Left lung (tissue), 10 donors: ENCODE data around the gene UCHL1. TPM values are rescaled to one million over a fixed set of nuclear protein-coding genes. Genes with fewer than 3 reads are reported as not detected.

Experiments used
- ATAC-seq: fragments of 200-7000 bp; cut with Tn5 transposase; one replicate; pipeline ENCODE4 v1.9.1; 2020; ENCODE audit warnings: moderate library complexity
- DNase-seq, 4 donors: peaks; one replicate each; pipeline ENCODE4 v3.0.0-alpha.2; 2013 to 2020
- H3K27ac ChIP-seq, 2 donors: fragments of 200-600 bp; sonication (generic) in 1 of 2; one replicate each; pipeline versions ENCODE4 v1.5.0 to v1.8.0; 2020 to 2021
- H3K27me3 ChIP-seq, 2 donors: fragments of 200-600 bp; sonication (generic) in 1 of 2; one replicate each; pipeline versions ENCODE4 v1.5.0 to v1.8.0; 2020 to 2021
- H3K36me3 ChIP-seq, 2 donors: fragments of 200-600 bp; sonication (generic) in 1 of 2; one replicate each; pipeline versions ENCODE4 v1.5.0 to v1.8.0; 2020 to 2021
- H3K4me1 ChIP-seq, 2 donors: fragments of 200-600 bp; one replicate each; pipeline ENCODE4 v1.8.0; 2021
- H3K4me3 ChIP-seq, 2 donors: fragments of 200-600 bp; sonication (generic) in 1 of 2; one replicate each; pipeline versions ENCODE4 v1.5.0 to v1.8.0; 2020 to 2021; ENCODE audit warnings: mild to moderate bottlenecking in 1 of 2
- H3K9me3 ChIP-seq, 2 donors: fragments of 200-600 bp; sonication (generic) in 1 of 2; one replicate each; pipeline versions ENCODE4 v1.5.0 to v1.8.0; 2020 to 2021
- CTCF ChIP-seq, 2 donors: fragments of 200-600 bp; sonication (generic) in 1 of 2; IDR thresholded peaks; one replicate each; pipeline versions ENCODE4 v1.5.0 to v1.8.0; 2021; ENCODE audit warnings: antibody characterized with exemption in 2 of 2
- intact Hi-C, 2 donors: fragments of 100-400 bp; cut with DNase I; formaldehyde crosslinking; loops; one replicate each; pipeline versions ENCODE4 v1.11.2 to v1.14.2; 2022
- polyA plus RNA-seq, 6 donors: library from polyadenylated mRNA; unstranded; fragments of 120-200 nt; gene quantifications; one replicate each; pipeline ENCODE4 v1.2.1, GENCODE V29; 2013; ENCODE audit not compliant: insufficient read length in 6 of 6
- total RNA-seq, 2 donors: library from RNA; stranded (reverse); fragmentation: NEBNext Ultra II Directional; extraction: Animal tissue kit (Norgen Biotek cat#: 25700); gene quantifications; one replicate each; pipeline ENCODE4 v1.2.1, GENCODE V29; 2021
- donor health status: DM: no; HTN: yes; CAD: no.
- donor health status: DM: no; HTN: no; CAD: no.

The UCHL1 gene
- total and polyA plus RNA-seq, 8 donors, result 12.3 to 31.6 (median 16.4) TPM

GRCh38 chr4:41290479-41290878 is 33.8 kb downstream of the UCHL1 start:
- intact Hi-C loops, result no loop called here
- no peak overlapping the region for H3K27ac ChIP-seq
- DNase-seq, result no peak

GRCh38 chr4:41294445-41295062 is 37.8 kb downstream of the UCHL1 start:
- Histone ChIP-seq H3K9me3 (peaks cover 0 to 21% of the 10 kb centered on the region in 2 donors), H3K36me3 (no peaks in the 10 kb centered on the region), H3K27ac (no peak overlapping the region), H3K4me3 (no peak overlapping the region), H3K27me3 (no peaks in the 10 kb centered on the region), H3K4me1 (no peaks in the 10 kb centered on the region)
- no peak for DNase-seq
- ATAC-seq, result no peak
- TF ChIP-seq CTCF (IDR thresholded peaks at IDR 0.05), result no peak
- intact Hi-C loops, result no loop called here

More at GRCh38 chr4:41290479-41290878, 33.8 kb downstream of the UCHL1 start:
- peak; percentile 78 for ATAC-seq
- no peak for TF ChIP-seq CTCF (IDR thresholded peaks at IDR 0.05)
- no peaks in the 10 kb centered on the region for H3K4me1 ChIP-seq
- peaks cover 0 to 21% of the 10 kb centered on the region in 2 donors for H3K9me3 ChIP-seq
- no peaks in the 10 kb centered on the region for H3K27me3 ChIP-seq
- H3K36me3 ChIP-seq, result no peaks in the 10 kb centered on the region
- H3K4me3 ChIP-seq, result no peak overlapping the region

GRCh38 chr4:41296995-41297394 is 40.3 kb downstream of the UCHL1 start:
- H3K27me3 ChIP-seq, result no peaks in the 10 kb centered on the region
- intact Hi-C loops, result no loop called here
- no peak overlapping the region for H3K27ac ChIP-seq
- H3K36me3 ChIP-seq, result no peaks in the 10 kb centered on the region
- H3K4me3 ChIP-seq, result no peak overlapping the region
- no peaks in the 10 kb centered on the region for H3K4me1 ChIP-seq
- H3K9me3 ChIP-seq, result peaks cover 0 to 21% of the 10 kb centered on the region in 2 donors
- DNase-seq (no peak), ATAC-seq (peak; percentile 76)
- TF ChIP-seq CTCF (IDR thresholded peaks at IDR 0.05), result no peak

GRCh38 chr4:41297832-41298231 is 41.1 kb downstream of the UCHL1 start:
- Histone ChIP-seq H3K9me3 (peaks cover 0 to 21% of the 10 kb centered on the region in 2 donors), H3K27ac (no peak overlapping the region), H3K4me1 (no peaks in the 10 kb centered on the region), H3K27me3 (no peaks in the 10 kb centered on the region), H3K4me3 (no peak overlapping the region), H3K36me3 (no peaks in the 10 kb centered on the region)
- ATAC-seq (no peak), DNase-seq (no peak)
- TF ChIP-seq CTCF (IDR thresholded peaks at IDR 0.05), result no peak
- intact Hi-C loops, result no loop called here

- TF ChIP-seq CTCF (IDR thresholded peaks at IDR 0.05), result no peak
- intact Hi-C loops, result no loop called here
Observed at GRCh38 chr4:41299486-41299885, 42.8 kb downstream of the UCHL1 start.

More at GRCh38 chr4:41299486-41299885, 42.8 kb downstream of the UCHL1 start:
- peaks cover 0 to 2% of the 10 kb centered on the region in 2 donors for H3K4me1 ChIP-seq
- no peaks in the 10 kb centered on the region for H3K36me3 ChIP-seq
- no peak overlapping the region for H3K4me3 ChIP-seq
- no peak overlapping the region for H3K27ac ChIP-seq
- ATAC-seq (no peak), DNase-seq (no peak)
- no peaks in the 10 kb centered on the region for H3K27me3 ChIP-seq
- peaks cover 0 to 9% of the 10 kb centered on the region in 2 donors for H3K9me3 ChIP-seq
